GM12872 (cell line): ENCODE data around the gene SAMD4B.
A peak's percentile ranks its signal among the peaks of the same experiment; 100 is the strongest.

Source experiments
- TF ChIP-seq, protein P1 (sequence below): IDR thresholded peaks from 3 replicates; pipeline ENCODE4 v1.5.1; 2011; ENCODE audit warnings: low read depth, mild to moderate bottlenecking, low read length, moderate library complexity; ENCODE audit not compliant: insufficient read depth

Gene SAMD4B, protein sequence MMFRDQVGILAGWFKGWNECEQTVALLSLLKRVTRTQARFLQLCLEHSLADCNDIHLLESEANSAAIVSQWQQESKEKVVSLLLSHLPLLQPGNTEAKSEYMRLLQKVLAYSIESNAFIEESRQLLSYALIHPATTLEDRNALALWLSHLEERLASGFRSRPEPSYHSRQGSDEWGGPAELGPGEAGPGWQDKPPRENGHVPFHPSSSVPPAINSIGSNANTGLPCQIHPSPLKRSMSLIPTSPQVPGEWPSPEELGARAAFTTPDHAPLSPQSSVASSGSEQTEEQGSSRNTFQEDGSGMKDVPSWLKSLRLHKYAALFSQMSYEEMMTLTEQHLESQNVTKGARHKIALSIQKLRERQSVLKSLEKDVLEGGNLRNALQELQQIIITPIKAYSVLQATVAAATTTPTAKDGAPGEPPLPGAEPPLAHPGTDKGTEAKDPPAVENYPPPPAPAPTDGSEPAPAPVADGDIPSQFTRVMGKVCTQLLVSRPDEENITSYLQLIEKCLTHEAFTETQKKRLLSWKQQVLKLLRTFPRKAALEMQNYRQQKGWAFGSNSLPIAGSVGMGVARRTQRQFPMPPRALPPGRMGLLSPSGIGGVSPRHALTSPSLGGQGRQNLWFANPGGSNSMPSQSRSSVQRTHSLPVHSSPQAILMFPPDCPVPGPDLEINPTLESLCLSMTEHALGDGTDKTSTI

DNA sequence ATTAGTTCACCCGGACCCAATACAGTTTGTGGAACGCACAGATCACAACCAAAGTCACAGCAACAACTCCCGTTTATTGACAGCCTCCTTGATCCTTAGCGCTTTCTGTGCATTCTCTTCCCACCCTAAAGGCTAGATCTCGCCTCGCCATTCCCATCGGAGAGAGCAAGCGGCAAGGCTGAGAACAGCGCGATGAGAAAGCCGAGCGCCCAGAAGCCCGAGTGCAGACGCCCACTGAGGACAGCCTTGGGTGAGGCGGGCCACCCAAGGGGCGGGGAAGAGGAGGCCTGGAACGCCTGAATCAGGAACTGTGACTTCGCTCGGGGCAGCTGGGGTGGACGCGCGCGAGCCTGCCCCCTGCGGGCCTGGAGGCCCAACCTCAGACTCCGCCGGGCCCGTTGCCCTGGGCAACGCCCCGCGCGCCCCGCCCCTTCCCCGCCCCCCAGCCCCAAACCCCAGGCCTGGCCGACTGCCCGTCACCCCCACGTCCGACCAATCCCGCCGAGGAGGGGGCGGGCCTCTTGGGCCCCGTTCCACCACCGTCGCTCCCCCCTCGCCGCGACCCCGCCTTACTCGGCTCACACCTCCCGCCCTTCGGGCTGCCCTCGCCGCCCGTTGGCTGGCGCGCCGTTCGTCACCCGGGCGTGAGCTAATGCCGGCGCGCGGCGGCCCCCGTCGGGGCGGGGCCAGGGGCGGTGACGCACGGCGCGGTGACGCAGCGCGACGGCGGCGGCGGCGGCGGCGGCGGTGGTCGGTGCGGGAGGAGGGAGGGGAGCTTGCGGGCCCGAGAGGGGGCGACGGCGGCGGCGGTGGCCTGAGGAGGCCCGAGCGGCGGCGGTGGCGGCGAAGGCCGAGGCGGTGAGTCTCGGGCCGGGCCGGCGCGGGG, at the start of gene SAMD4B:
Gene SAMD4B, plus strand, starts transcription at position 703 of the 886 bp plus-strand sequence. CDS start 14,473 bp downstream, outside the sequence.
- TF ChIP-seq, protein P1, sequence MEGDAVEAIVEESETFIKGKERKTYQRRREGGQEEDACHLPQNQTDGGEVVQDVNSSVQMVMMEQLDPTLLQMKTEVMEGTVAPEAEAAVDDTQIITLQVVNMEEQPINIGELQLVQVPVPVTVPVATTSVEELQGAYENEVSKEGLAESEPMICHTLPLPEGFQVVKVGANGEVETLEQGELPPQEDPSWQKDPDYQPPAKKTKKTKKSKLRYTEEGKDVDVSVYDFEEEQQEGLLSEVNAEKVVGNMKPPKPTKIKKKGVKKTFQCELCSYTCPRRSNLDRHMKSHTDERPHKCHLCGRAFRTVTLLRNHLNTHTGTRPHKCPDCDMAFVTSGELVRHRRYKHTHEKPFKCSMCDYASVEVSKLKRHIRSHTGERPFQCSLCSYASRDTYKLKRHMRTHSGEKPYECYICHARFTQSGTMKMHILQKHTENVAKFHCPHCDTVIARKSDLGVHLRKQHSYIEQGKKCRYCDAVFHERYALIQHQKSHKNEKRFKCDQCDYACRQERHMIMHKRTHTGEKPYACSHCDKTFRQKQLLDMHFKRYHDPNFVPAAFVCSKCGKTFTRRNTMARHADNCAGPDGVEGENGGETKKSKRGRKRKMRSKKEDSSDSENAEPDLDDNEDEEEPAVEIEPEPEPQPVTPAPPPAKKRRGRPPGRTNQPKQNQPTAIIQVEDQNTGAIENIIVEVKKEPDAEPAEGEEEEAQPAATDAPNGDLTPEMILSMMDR: peak; percentile 68

DNA sequence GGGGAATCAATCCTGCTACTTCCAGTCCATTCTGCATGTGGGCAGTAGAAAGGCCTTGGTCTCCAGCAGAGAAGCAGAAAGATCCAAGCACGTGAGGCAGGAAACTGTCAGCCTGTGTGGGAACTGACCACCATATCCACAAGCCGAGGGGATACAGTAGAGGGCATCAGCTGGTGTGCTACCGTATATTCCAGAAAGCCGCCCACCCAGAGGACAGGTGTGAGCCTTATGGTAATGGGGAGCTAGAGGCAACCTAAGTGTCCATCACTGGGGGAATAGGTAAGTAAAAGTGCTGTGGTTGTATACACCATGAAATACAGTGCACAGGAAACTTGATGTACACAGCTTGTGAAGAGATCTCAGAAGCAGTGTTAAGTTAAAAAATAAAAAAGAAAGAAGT, 48.8 kb upstream of the SAMD4B start:
- TF ChIP-seq, protein P1: no peak

DNA sequence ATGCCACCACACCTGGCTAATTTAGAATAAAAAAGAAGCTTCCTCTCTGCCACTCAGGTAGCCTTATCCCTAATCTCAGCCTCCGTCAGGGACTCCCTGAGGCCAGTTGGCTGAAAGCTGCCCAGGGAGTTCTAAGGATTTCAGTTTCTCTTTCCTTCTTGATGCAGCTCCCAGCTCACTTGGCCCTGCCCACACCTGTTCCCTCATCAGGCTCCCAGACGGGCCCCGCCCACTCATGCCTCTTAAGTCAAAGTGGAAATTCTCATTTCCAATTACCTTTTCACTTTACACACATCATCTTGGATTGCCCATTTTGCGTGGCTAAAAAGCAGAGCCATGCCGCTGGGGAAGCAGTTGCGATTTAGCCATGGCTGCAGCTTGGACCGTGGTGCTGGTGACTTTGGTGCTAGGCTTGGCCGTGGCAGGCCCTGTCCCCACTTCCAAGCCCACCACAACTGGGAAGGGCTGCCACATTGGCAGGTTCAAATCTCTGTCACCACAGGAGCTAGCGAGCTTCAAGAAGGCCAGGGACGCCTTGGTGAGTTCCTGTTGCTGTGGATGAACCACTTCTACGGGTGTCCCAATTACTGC, 46.1 kb upstream of the SAMD4B start, which contains the start of gene IFNL1:
Gene IFNL1, plus strand, starts transcription at position 353 of the 591 bp plus-strand sequence. Its CDS starts 15 bp downstream, at position 368.
- TF ChIP-seq, protein P1: no peak

DNA sequence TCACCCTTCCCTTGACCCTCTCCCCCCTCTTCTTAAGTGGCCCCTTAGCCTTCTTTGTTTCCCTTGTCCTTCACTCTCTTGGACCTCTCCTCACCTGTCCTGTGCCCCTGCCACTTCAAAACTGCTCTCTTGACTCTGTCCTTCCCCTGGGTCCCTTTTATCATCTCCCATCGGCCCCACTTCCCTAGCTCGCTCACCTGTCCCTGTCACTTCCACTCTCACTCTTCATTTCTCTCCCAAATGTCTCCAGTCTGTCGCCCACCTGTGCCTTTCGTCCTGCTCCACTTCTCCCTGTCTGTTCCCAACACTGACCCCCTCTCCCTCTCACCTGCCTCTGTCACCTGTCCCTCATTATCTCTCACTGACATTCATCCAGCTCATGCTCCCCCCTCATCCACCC, 45.3 kb upstream of the SAMD4B start:
- TF ChIP-seq, protein P1: no peak

DNA sequence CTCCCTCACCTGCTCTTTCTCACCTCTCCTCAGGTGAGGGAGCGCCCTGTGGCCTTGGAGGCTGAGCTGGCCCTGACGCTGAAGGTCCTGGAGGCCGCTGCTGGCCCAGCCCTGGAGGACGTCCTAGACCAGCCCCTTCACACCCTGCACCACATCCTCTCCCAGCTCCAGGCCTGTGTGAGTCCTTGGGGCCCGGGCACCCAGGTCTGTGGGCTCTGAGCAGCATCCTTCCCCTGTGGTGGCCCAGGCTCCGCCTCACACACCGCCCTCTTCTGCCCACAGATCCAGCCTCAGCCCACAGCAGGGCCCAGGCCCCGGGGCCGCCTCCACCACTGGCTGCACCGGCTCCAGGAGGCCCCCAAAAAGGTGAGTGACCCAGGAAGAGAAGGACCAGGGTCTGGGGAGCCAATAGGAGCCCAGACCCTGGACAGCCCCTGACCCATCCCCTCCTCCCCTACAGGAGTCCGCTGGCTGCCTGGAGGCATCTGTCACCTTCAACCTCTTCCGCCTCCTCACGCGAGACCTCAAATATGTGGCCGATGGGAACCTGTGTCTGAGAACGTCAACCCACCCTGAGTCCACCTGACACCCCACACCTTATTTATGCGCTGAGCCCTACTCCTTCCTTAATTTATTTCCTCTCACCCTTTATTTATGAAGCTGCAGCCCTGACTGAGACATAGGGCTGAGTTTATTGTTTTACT, 44.1 kb upstream of the SAMD4B start:
- TF ChIP-seq, protein P1: no peak

DNA sequence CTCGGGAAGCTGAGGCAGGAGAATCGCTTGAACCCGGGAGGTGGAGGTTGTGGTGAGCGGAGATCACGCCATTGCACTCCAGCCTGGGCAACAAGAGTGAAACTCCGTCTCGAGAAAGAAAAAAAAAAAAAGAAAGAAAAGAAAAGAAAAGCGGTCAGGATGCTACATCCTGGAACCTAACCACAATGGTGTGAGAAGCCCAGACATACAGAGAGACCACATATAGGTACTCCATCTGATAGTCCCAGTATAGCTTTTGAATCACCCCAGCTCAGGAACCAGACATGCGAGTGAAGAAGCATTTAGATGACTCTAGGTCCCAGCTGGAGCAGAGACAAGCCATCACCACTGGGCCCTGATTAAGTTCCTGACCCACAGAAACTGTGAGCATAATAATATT, 42.8 kb upstream of the SAMD4B start:
- TF ChIP-seq, protein P1: no peak
